Right atrium auricular region (tissue), 2 donors: ENCODE measurements around the gene ARHGEF18. TPM values are rescaled to one million over a fixed set of nuclear protein-coding genes. Genes with fewer than 3 reads are reported as not detected.
"Not testable (repeated sequence)": the region's sequence is repeated elsewhere in the genome, so short reads cannot be mapped to it uniquely, and the experiment has no call there.

ENCODE experiments used
- DNase-seq: peaks from one replicate; pipeline ENCODE4 v3.0.0-alpha.2; 2019; ENCODE audit warnings: low spot score
- H3K27ac ChIP-seq, 2 donors: fragments of 200-600 bp; sonication (generic); 1 replicate in 1 of 2; 2 replicates in 1 of 2; pipeline ENCODE4 v1.5.1; 2016 to 2019
- H3K27me3 ChIP-seq, 2 donors: fragments of 200-600 bp; sonication (generic); one replicate each; pipeline versions ENCODE4 v1.5.1 to v1.6.0; 2017 to 2019
- H3K36me3 ChIP-seq: fragments of 200-600 bp; sonication (generic); one replicate; pipeline ENCODE4 v1.5.1; 2016
- H3K4me1 ChIP-seq, 2 donors: fragments of 200-600 bp; sonication (generic); one replicate each; pipeline versions ENCODE4 v1.5.1 to v1.6.0; 2017 to 2019
- H3K4me3 ChIP-seq, 2 donors: fragments of 200-600 bp; sonication (generic); 1 replicate in 1 of 2; 2 replicates in 1 of 2; pipeline ENCODE4 v1.5.1; 2017 to 2019; ENCODE audit warnings: mild to moderate bottlenecking in 1 of 2, moderate library complexity in 1 of 2
- H3K9me3 ChIP-seq, 2 donors: fragments of 200-600 bp; sonication (generic); one replicate each; pipeline ENCODE4 v1.5.1; 2019
- CTCF ChIP-seq, 2 donors: fragments of 200-600 bp; sonication (generic); IDR thresholded peaks; one replicate each; pipeline ENCODE4 v1.5.1; 2019; ENCODE audit warnings: antibody characterized with exemption in 2 of 2
- total RNA-seq, 2 donors: library from RNA; depleted of rRNA; stranded (reverse); fragments of >200 nt; gene quantifications; one replicate each; pipeline ENCODE4 v1.1.0, GENCODE V29; 2016

The ARHGEF18 gene
- total RNA-seq, 2 donors from 2014 or later, result 8.3 to 14.0 TPM

- peaks cover 0 to 10% of the 10 kb centered on the region in 2 donors for H3K4me1 ChIP-seq
- no peak overlapping the region for H3K4me3 ChIP-seq
- H3K27me3 ChIP-seq, result no peaks in the 10 kb centered on the region
- no peaks in the 10 kb centered on the region for H3K36me3 ChIP-seq
- DNase-seq, result peak; percentile 91
- TF ChIP-seq CTCF (IDR thresholded peaks at IDR 0.05), result peak; percentile 81 to 96
- H3K9me3 ChIP-seq, result no peaks in the 10 kb centered on the region
- H3K27ac ChIP-seq, result no peak overlapping the region
These were observed 7.5 kb upstream of the ARHGEF18 start for GRCh38 chr19:7340959-7341837.

GRCh38 chr19:7342143-7342542, 6.6 kb upstream of the ARHGEF18 start:
- no peaks in the 10 kb centered on the region for H3K9me3 ChIP-seq
- no peaks in the 10 kb centered on the region for H3K27me3 ChIP-seq
- no peak for DNase-seq
- H3K36me3 ChIP-seq, result no peaks in the 10 kb centered on the region
- H3K27ac ChIP-seq, result no peak overlapping the region
- TF ChIP-seq CTCF (IDR thresholded peaks at IDR 0.05), result no peak
- H3K4me3 ChIP-seq, result no peak overlapping the region
- H3K4me1 ChIP-seq, result peaks cover 0 to 1% of the 10 kb centered on the region in 2 donors

- Histone ChIP-seq H3K4me3 (no peak overlapping the region), H3K36me3 (no peaks in the 10 kb centered on the region), H3K27me3 (no peaks in the 10 kb centered on the region), H3K4me1 (no peaks in the 10 kb centered on the region), H3K9me3 (peaks cover 0 to 6% of the 10 kb centered on the region in 2 donors), H3K27ac (no peak overlapping the region)
- TF ChIP-seq CTCF (IDR thresholded peaks at IDR 0.05), result no peak
- no peak for DNase-seq
These were observed 2.2 kb upstream of the ARHGEF18 start for GRCh38 chr19:7346488-7346971.

- H3K4me1 ChIP-seq, result not testable (repeated sequence)
- H3K9me3 ChIP-seq, result peaks cover 0 to 11% of the 10 kb centered on the region in 2 donors
These were observed 1.7 kb upstream of the ARHGEF18 start for GRCh38 chr19:7346997-7347396.

GRCh38 chr19:7349231-7349591, 474 bp downstream of the ARHGEF18 start:
- no peaks in the 10 kb centered on the region for H3K4me1 ChIP-seq
- H3K36me3 ChIP-seq, result no peaks in the 10 kb centered on the region
- H3K27me3 ChIP-seq, result no peaks in the 10 kb centered on the region
- no peak for DNase-seq
- TF ChIP-seq CTCF (IDR thresholded peaks at IDR 0.05), result no peak
- H3K9me3 ChIP-seq, result peaks cover 0 to 13% of the 10 kb centered on the region in 2 donors
- no peak overlapping the region for H3K4me3 ChIP-seq
- H3K27ac ChIP-seq, result no peak overlapping the region

More at GRCh38 chr19:7346997-7347396, 1.7 kb upstream of the ARHGEF18 start:
- H3K27me3 ChIP-seq, H3K4me3 ChIP-seq, H3K27ac ChIP-seq, DNase-seq, H3K36me3 ChIP-seq: not testable (repeated sequence)

GRCh38 chr19:7349961-7350711, 1.4 kb downstream of the ARHGEF18 start:
- Histone ChIP-seq H3K27me3 (no peaks in the 10 kb centered on the region), H3K27ac (no peak overlapping the region), H3K4me3 (no peak overlapping the region), H3K4me1 (no peaks in the 10 kb centered on the region), H3K9me3 (peaks cover 0 to 13% of the 10 kb centered on the region in 2 donors), H3K36me3 (no peaks in the 10 kb centered on the region)
- no peak for TF ChIP-seq CTCF (IDR thresholded peaks at IDR 0.05)
- DNase-seq, result no peak
